Suprapubic skin (tissue), 4 donors: Measurements from ENCODE around the gene AIG1. TPM values are rescaled to one million over a fixed set of nuclear protein-coding genes. Genes with fewer than 3 reads are reported as not detected.

Experiments used
- DNase-seq, 2 donors: peaks; one replicate each; pipeline ENCODE4 v3.0.0-alpha.2; 2019; ENCODE audit warnings: low spot score in 2 of 2
- H3K27ac ChIP-seq: fragments of 200-600 bp; sonication (generic); one replicate; pipeline ENCODE4 v1.5.1; 2019
- H3K27me3 ChIP-seq: fragments of 200-600 bp; sonication (generic); one replicate; pipeline ENCODE4 v1.5.1; 2019
- H3K36me3 ChIP-seq: fragments of 200-600 bp; sonication (generic); one replicate; pipeline ENCODE4 v1.5.1; 2019
- H3K4me1 ChIP-seq: fragments of 200-600 bp; sonication (generic); one replicate; pipeline ENCODE4 v1.5.1; 2019
- H3K4me3 ChIP-seq: fragments of 200-600 bp; sonication (generic); one replicate; pipeline ENCODE4 v1.5.1; 2019; ENCODE audit warnings: mild to moderate bottlenecking
- H3K9me3 ChIP-seq: fragments of 200-600 bp; sonication (generic); one replicate; pipeline ENCODE4 v1.5.1; 2019
- CTCF ChIP-seq, 2 donors: fragments of 200-600 bp in 1 of 2; fragments of 450-650 bp in 1 of 2; sonication (generic) in 1 of 2; IDR thresholded peaks; one replicate each; pipeline ENCODE4 v1.5.1; 2016 to 2019; ENCODE audit warnings: antibody characterized with exemption in 2 of 2, mild to moderate bottlenecking in 1 of 2, moderate library complexity in 1 of 2
- EP300 ChIP-seq: sonication (generic); formaldehyde crosslinking; IDR thresholded peaks from one replicate; pipeline ENCODE4 v1.6.1; 2017; ENCODE audit warnings: antibody characterized with exemption
- POLR2A ChIP-seq, 2 donors: fragments of 450-650 bp; IDR thresholded peaks; one replicate each; pipeline ENCODE4 v1.6.1; 2017; ENCODE audit warnings: antibody characterized with exemption in 2 of 2, mild to moderate bottlenecking in 2 of 2, moderate library complexity in 2 of 2
- POLR2AphosphoS5 ChIP-seq, 3 donors: sonication (generic); formaldehyde crosslinking; IDR thresholded peaks; one replicate each; pipeline ENCODE4 v1.6.1; 2017; ENCODE audit warnings: antibody characterized with exemption in 3 of 3
- WGBS: methylation state at CpG from one replicate; pipeline ENCODE4 v1.1.5; 2018; 5-methylcytosine and 5-hydroxymethylcytosine counted together
- total RNA-seq, 4 donors: library from RNA; depleted of rRNA; stranded (reverse); fragments of >200 nt; gene quantifications; one replicate each; pipeline ENCODE4 v1.1.0, GENCODE V29; 2016

Gene AIG1
- total RNA-seq, 4 donors from 2014 or later = 14.5 to 22.1 (median 19.7) TPM

- Histone ChIP-seq H3K27me3 (no peaks in the 10 kb centered on the region), H3K9me3 (no peaks in the 10 kb centered on the region), H3K4me1 (peaks cover 3% of the 10 kb centered on the region), H3K4me3 (no peak overlapping the region), H3K36me3 (no peaks in the 10 kb centered on the region), H3K27ac (no peak overlapping the region)
- TF ChIP-seq POLR2AphosphoS5 (IDR thresholded peaks at IDR 0.05) (no peak), CTCF (IDR thresholded peaks at IDR 0.05) (no peak), POLR2A (IDR thresholded peaks at IDR 0.05) (no peak), EP300 (no peak)
- no peak for DNase-seq
- 56% methylated on average over 4 of the region's 4 CpGs for WGBS
These were observed 204.5 kb downstream of the AIG1 start for GRCh38 chr6:143264986-143265764.

GRCh38 chr6:143267760-143268159 is 207.1 kb downstream of the AIG1 start:
- TF ChIP-seq POLR2AphosphoS5 (IDR thresholded peaks at IDR 0.05) (no peak), POLR2A (IDR thresholded peaks at IDR 0.05) (no peak), CTCF (IDR thresholded peaks at IDR 0.05) (no peak), EP300 (no peak)
- Histone ChIP-seq H3K27me3 (no peaks in the 10 kb centered on the region), H3K9me3 (no peaks in the 10 kb centered on the region), H3K4me1 (peaks cover 9% of the 10 kb centered on the region), H3K27ac (no peak overlapping the region), H3K36me3 (no peaks in the 10 kb centered on the region), H3K4me3 (no peak overlapping the region)
- 91% methylated on average over 2 of the region's 2 CpGs for WGBS
- no peak for DNase-seq

GRCh38 chr6:143268439-143268838 is 207.8 kb downstream of the AIG1 start:
- H3K27me3 ChIP-seq = no peaks in the 10 kb centered on the region
- H3K27ac ChIP-seq = no peak overlapping the region
- no peaks in the 10 kb centered on the region for H3K9me3 ChIP-seq
- H3K4me3 ChIP-seq = no peak overlapping the region
- H3K4me1 ChIP-seq = peaks cover 9% of the 10 kb centered on the region
- 91% methylated on average over 1 of the region's 1 CpG for WGBS
- TF ChIP-seq CTCF (IDR thresholded peaks at IDR 0.05) (no peak), POLR2A (IDR thresholded peaks at IDR 0.05) (no peak), EP300 (no peak), POLR2AphosphoS5 (IDR thresholded peaks at IDR 0.05) (no peak)
- DNase-seq = no peak
- H3K36me3 ChIP-seq = no peaks in the 10 kb centered on the region

- no peaks in the 10 kb centered on the region for H3K9me3 ChIP-seq
- H3K27ac ChIP-seq = no peak overlapping the region
- TF ChIP-seq CTCF (IDR thresholded peaks at IDR 0.05) (no peak), EP300 (no peak), POLR2A (IDR thresholded peaks at IDR 0.05) (no peak), POLR2AphosphoS5 (IDR thresholded peaks at IDR 0.05) (no peak)
- no peak for DNase-seq
- H3K4me1 ChIP-seq = peaks cover 6% of the 10 kb centered on the region
- H3K27me3 ChIP-seq = no peaks in the 10 kb centered on the region
- H3K4me3 ChIP-seq = no peak overlapping the region
- no peaks in the 10 kb centered on the region for H3K36me3 ChIP-seq
- WGBS = 94% methylated on average over 1 of the region's 1 CpG
These were observed 209.3 kb downstream of the AIG1 start for GRCh38 chr6:143270026-143270425.

- Histone ChIP-seq H3K4me3 (no peak overlapping the region), H3K4me1 (peaks cover 6% of the 10 kb centered on the region), H3K27ac (no peak overlapping the region), H3K27me3 (no peaks in the 10 kb centered on the region), H3K36me3 (no peaks in the 10 kb centered on the region), H3K9me3 (no peaks in the 10 kb centered on the region)
- no peak for TF ChIP-seq POLR2AphosphoS5 (IDR thresholded peaks at IDR 0.05)
- no peak for TF ChIP-seq CTCF (IDR thresholded peaks at IDR 0.05)
- no peak for TF ChIP-seq POLR2A (IDR thresholded peaks at IDR 0.05)
- no peak for TF ChIP-seq EP300
- no peak for DNase-seq
- 34% methylated on average over 4 of the region's 4 CpGs for WGBS
These were observed 210.3 kb downstream of the AIG1 start for GRCh38 chr6:143271024-143271423.
